ENCODE measurements around the gene AP2A2. TPM values are rescaled to one million over a fixed set of nuclear protein-coding genes. Genes with fewer than 3 reads are reported as not detected.
A peak's percentile ranks its signal among the peaks of the same experiment; 100 is the strongest.

The AP2A2 gene
- total RNA-seq, 1 donor from 2014 or later: 42.6 TPM

GRCh38 chr11:897253-898142, 28.2 kb upstream of the AP2A2 start:
- intact Hi-C loops (cut with micrococcal nuclease): no loop called here
- no peak for DNase-seq
- no peak for ATAC-seq

GRCh38 chr11:898143-898511, 27.5 kb upstream of the AP2A2 start:
- intact Hi-C loops (cut with micrococcal nuclease): no loop called here

GRCh38 chr11:898540-899190, 27.0 kb upstream of the AP2A2 start:
- ATAC-seq (peak; percentile 41), DNase-seq (no peak)
- intact Hi-C loops (cut with micrococcal nuclease): no loop called here

More at GRCh38 chr11:898143-898511, 27.5 kb upstream of the AP2A2 start:
- ATAC-seq (peak; percentile 13), DNase-seq (no peak)

GRCh38 chr11:899724-900123, 25.9 kb upstream of the AP2A2 start:
- ATAC-seq: no peak
- no peak for DNase-seq
- intact Hi-C loops (cut with micrococcal nuclease): no loop called here

GRCh38 chr11:900545-900944, 25.1 kb upstream of the AP2A2 start:
- intact Hi-C loops (cut with micrococcal nuclease): no loop called here
- ATAC-seq: no peak

GRCh38 chr11:901452-902061, 24.1 kb upstream of the AP2A2 start:
- no peak for ATAC-seq
- intact Hi-C loops (cut with micrococcal nuclease): no loop called here
- DNase-seq: no peak

More at GRCh38 chr11:900545-900944, 25.1 kb upstream of the AP2A2 start:
- no peak for DNase-seq

- ATAC-seq: no peak
- DNase-seq: no peak
- intact Hi-C loops (cut with micrococcal nuclease): no loop called here
Observed at GRCh38 chr11:904380-904779, 21.3 kb upstream of the AP2A2 start.

- DNase-seq (no peak), ATAC-seq (no peak)
- intact Hi-C loops (cut with micrococcal nuclease): no loop called here
Observed at GRCh38 chr11:905952-906351, 19.7 kb upstream of the AP2A2 start.

- no peak for ATAC-seq
- intact Hi-C loops (cut with micrococcal nuclease): no loop called here
- DNase-seq: no peak
Observed at GRCh38 chr11:907668-908067, 18.0 kb upstream of the AP2A2 start.

- DNase-seq (no peak), ATAC-seq (no peak)
- intact Hi-C loops (cut with micrococcal nuclease): no loop called here
Observed at GRCh38 chr11:908273-908672, 17.4 kb upstream of the AP2A2 start.

- intact Hi-C loops (cut with micrococcal nuclease): no loop called here
- ATAC-seq (no peak), DNase-seq (no peak)
Observed at GRCh38 chr11:909406-909805, 16.3 kb upstream of the AP2A2 start.

GRCh38 chr11:910044-910588, 15.6 kb upstream of the AP2A2 start:
- ATAC-seq (peak; percentile 2), DNase-seq (no peak)
- intact Hi-C loops (cut with micrococcal nuclease): no loop called here

- DNase-seq (peak; percentile 93), ATAC-seq (peak; percentile 96)
- intact Hi-C loops (cut with micrococcal nuclease): no loop called here
Observed at GRCh38 chr11:910589-911030, 15.1 kb upstream of the AP2A2 start, which contains the start of gene CHID1. Gene CHID1, minus strand, starts transcription at chr11:910810. Its CDS starts 5,994 bp downstream, at chr11:904816.

GRCh38 chr11:911031-911889, 14.4 kb upstream of the AP2A2 start:
- intact Hi-C loops (cut with micrococcal nuclease): no loop called here
- DNase-seq (peak; percentile 67), ATAC-seq (peak; percentile 38)

GRCh38 chr11:911890-912219, 13.8 kb upstream of the AP2A2 start:
- intact Hi-C loops (cut with micrococcal nuclease): no loop called here
- DNase-seq: no peak
- no peak for ATAC-seq

GRCh38 chr11:912266-912665, 13.4 kb upstream of the AP2A2 start:
- DNase-seq (no peak), ATAC-seq (no peak)
- intact Hi-C loops (cut with micrococcal nuclease): no loop called here

GRCh38 chr11:913043-913442, 12.6 kb upstream of the AP2A2 start:
- ATAC-seq (no peak), DNase-seq (no peak)
- intact Hi-C loops (cut with micrococcal nuclease): no loop called here

GRCh38 chr11:914204-914603, 11.5 kb upstream of the AP2A2 start:
- ATAC-seq (no peak), DNase-seq (no peak)
- intact Hi-C loops (cut with micrococcal nuclease): no loop called here
